OCI-LY7 (cell line): ENCODE data around the gene ETV3L.

ENCODE experiments used
- CTCF ChIP-seq: fragments of 200-600 bp; sonication (generic); conservative IDR thresholded peaks from 2 replicates; pipeline ENCODE4 v1.5.1; 2014; ENCODE audit warnings: mild to moderate bottlenecking, antibody characterized with exemption, low read length, moderate library complexity, mixed read lengths
- EZH2phosphoT487 ChIP-seq: fragments of 200-600 bp; sonication (generic); IDR thresholded peaks from 2 replicates; pipeline ENCODE4 v1.6.1; 2018; ENCODE audit warnings: low read depth, borderline replicate concordance, mild to moderate bottlenecking, mixed run types, antibody characterized with exemption, low read length, moderate library complexity, mixed read lengths

- TF ChIP-seq CTCF = no peak
- no peak for TF ChIP-seq EZH2phosphoT487
Observed at GRCh38 chr1:157137408-157138219, 38.0 kb upstream of the ETV3L start.
